Measurements from ENCODE around the gene DHODH. TPM values are rescaled to one million over a fixed set of nuclear protein-coding genes. Genes with fewer than 3 reads are reported as not detected.
"Not testable (repeated sequence)": the region's sequence is repeated elsewhere in the genome, so short reads cannot be mapped to it uniquely, and the experiment has no call there.

The DHODH gene
- total RNA-seq, 2 donors from 2014 or later = 9.8 to 15.0 TPM

DNA sequence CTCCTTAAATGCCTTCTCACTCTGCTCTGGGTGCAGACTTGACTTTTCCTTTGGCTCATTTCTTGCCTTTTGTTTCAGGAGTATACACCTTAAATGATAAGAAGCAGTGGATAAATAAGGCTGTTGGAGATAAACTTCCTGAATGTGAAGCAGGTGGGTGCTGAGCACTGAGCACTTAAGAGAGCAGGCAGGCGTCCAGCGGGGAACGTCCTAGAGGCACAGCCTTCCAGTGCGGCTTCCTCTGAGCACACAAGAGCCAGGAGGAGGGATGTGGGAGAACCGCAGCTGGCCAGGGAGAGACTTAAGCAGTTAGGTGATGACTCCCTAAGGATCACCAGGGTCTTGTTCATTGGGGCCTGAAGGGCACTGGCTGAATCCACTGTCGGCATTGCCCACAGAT is 66.5 kb downstream of the DHODH start:
- H3K9me3 Mint-ChIP-seq; H3K27ac Mint-ChIP-seq; H3K36me3 Mint-ChIP-seq (ENCODE audit: insufficient read depth in 2 of 2); H3K4me3 Mint-ChIP-seq; H3K4me1 Mint-ChIP-seq (ENCODE audit: low read depth); DNase-seq; ATAC-seq (replicated peaks in 1 of 2); H3K27me3 Mint-ChIP-seq (ENCODE audit: low read depth): not testable (repeated sequence)

Other genes starting within 250 kb of the DHODH start
- gene AP1G1, start 199.9 kb upstream of the DHODH start, total RNA-seq = 10 to 100 TPM; 83.2 to 87.0 TPM
- 10 to 100 TPM; 21.7 to 25.8 TPM for gene ATXN1L, start 162.8 kb upstream of the DHODH start, total RNA-seq
- gene ZNF821, start 124.6 kb upstream of the DHODH start, total RNA-seq = 10 to 100 TPM; 12.7 to 15.4 TPM
- 100 to 1,000 TPM; 190 to 194 TPM for gene IST1, start 113.2 kb upstream of the DHODH start, total RNA-seq
- under 1 TPM in 1 of 2 donors, not detected in 1; 0.07 TPM for gene PKD1L3, start 8.3 kb upstream of the DHODH start, total RNA-seq
- gene HP, start 45.8 kb downstream of the DHODH start, total RNA-seq = not detected
- not detected for gene HPR, start 54.5 kb downstream of the DHODH start, total RNA-seq
- gene TXNL4B, start 84.9 kb downstream of the DHODH start, total RNA-seq = 10 to 100 TPM; 29.3 to 34.4 TPM
- 10 to 100 TPM; 74.9 to 82.7 TPM for gene DHX38, start 85.1 kb downstream of the DHODH start, total RNA-seq
- gene PMFBP1, start 163.4 kb downstream of the DHODH start, total RNA-seq = 1 to 10 TPM; 1.8 to 2.6 TPM

All from activated T-cell treated with anti-CD3 and anti-CD28 coated beads, Interleukin-2, amount 50 U/mL, for 72 hours (primary cell).